MV-4-11 (cell line): ENCODE data around the gene PHYHD1.
A peak's percentile ranks its signal among the peaks of the same experiment; 100 is the strongest.

Experiments
- DNase-seq: peaks from one replicate; lab custom pipeline; 2025; lab: John Stamatoyannopoulos, UW

PHYHD1 gene

DNA sequence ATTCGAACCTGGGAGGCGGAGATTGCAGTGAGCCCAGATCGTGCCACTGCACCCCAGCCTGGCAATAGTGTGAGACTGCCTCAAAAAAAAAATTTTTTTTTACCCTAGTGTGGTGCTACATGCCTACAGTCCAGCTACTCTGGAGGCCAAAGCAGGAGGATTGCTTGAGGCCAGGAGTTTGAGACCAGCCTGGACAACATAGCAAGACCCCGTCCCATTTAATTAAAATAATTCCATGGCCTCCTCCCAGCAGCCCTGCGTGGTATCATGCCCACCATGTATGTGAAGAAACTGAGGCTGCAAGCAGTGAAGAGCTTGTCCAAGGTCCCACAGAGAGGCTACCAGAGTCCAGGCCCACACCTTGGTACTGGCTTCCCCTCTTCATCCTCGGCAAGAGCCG, 19.4 kb upstream of the PHYHD1 start:
- no peak for DNase-seq

DNA sequence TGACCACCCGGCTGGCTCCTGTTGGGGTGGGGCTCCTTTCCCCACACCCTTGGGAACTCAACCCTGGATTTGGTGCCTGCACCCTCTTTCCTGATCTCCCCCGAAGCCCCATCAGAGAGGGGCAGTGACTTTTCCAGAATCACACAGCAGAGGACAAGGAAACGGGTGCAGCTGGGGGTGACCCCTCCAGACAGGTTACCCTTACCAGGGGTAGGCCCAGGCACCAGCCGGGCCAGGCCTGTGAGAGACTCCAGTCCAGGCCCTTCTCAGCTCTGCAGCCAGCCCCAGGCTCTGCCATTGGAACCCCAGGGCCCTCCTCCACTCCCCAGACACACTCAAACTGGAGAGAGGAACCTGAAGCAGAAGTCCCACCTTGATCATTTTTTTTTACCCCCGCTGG, 19.0 kb upstream of the PHYHD1 start:
- no peak for DNase-seq

DNA sequence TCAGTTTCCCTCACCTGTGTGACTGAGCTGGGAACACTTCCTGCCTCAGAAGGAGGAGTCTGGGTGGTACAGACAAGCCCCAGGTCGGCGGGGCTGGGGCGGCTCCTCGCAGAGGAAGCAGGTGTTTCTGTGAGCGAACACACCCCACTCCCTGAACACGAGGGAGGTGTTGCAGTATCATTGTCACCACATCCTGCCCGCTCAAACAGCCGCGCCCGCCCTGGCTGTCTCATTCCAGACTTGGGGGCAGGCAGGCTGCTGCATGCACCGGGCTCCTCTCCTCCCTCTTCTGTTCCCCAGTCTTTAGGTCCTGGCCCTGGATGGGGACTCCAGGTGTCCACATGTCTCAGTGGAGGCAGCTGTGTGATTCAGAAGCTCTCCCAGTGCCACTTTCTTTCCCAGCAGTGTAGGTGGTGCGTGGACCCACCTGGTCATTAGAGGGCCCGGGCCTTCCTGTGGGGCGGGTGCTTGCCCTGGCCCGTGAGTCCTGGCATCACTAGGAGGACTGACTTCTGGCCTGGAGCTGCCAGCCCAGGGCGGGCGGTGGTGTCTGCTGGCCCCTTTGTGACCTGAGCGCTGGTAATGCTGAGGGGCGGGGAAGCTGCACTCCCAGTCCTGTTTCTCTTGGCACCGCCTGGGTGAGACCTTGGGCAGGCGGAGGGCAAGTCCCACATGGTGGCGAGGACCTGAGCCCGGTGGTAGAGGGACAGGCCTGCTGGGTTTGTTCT, 18.3 kb upstream of the PHYHD1 start:
- DNase-seq, result peak; percentile 22

DNA sequence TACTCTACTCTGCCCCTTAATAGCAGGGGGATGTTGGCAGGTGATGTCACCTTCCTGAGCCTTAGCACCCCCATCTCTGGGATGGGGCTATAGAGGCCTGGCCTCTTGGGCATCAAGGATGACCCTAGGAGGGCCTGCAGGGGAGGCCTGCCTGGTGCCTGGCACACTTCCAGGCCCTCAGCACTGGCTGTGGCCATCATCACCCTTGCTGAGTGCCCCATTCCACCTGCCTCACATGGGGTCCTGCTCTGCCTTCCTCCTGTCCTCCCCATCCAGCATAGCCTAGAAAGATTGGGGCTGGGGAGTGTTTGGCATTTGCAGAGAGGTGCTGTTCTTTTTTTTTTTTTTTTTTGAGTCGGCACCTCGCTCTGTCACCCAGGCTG, 17.7 kb upstream of the PHYHD1 start:
- no peak for DNase-seq

DNA sequence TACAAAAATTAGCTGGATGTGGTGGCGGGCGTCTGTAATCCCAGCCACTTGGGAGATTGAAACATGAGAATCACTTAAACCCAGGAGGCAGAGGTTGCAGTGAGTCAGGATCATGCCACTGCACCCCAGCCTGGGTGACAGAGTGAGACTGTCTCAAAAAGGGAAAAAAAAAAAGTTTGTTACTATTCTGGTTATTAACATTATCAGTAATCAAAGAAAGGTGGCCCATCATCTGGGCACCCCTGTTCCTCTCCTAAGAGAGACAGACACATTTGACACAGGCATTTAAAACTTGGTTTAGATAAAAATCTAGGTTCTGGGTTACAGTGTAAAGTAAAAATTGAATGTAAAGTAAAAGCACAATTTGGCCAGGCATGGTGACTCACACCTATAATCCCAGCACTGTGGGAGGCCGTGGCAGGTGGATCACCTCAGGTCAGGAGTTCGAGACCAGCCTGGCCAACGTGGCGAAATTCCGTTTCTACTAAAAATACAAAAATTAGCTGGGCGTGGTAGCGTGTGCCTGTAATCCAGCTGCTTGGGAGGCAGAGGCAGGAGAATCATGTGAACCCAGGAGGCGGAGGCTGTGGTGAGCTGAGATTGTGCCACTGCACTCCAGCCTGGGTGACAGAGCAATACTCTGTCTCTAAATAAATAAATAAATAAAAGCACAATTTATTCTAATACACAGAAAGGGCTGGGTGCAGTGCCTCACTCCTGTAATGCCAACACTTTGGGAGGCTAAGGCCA, 16.7 kb upstream of the PHYHD1 start:
- DNase-seq, result no peak

DNA sequence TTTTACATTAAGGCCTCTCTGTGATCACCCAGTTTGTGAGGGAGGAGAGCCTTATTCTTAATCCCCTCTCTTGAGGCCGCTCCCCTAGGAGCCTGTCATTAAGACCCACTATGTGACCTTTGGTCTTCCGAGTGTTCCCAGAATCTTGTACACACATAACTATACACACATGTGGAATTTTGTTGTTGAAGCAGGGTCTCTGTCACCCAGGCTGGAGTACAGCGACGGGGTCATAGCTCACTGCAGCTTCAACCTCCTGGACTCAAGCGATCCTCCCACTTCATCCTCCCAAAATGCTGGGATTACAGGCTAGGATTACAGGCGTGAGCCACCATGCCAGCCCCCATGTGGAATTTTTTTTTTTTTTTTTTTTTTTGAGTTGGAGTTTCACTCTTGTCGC, 14.8 kb upstream of the PHYHD1 start:
- no peak for DNase-seq

DNA sequence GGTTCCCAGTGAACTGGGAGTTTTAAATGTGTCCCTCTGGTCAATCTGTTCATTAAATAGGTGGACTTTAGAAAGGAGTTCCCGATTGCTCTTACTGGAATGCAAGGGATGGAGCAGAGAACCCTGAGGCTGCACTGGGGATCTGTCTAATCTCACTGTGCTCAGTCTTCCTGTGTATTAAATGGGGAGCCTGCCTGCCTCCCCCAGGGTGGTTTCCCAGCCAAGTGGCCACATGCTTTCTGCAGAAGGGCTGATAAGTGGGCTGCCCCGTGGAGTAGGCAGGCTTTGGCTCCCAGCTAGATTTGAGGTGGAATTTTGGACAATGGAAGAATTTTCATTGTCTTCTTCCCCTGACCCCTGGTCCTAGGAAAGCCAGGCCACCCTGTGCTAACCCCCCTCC, 14.0 kb upstream of the PHYHD1 start:
- DNase-seq, result no peak

DNA sequence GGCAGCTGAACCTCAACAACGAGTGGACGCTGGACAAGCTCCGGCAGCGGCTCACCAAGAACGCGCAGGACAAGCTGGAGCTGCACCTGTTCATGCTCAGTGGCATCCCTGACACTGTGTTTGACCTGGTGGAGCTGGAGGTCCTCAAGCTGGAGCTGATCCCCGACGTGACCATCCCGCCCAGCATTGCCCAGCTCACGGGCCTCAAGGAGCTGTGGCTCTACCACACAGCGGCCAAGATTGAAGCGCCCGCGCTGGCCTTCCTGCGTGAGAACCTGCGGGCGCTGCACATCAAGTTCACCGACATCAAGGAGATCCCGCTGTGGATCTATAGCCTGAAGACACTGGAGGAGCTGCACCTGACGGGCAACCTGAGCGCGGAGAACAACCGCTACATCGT, 12.4 kb upstream of the PHYHD1 start:
- DNase-seq, result no peak

DNA sequence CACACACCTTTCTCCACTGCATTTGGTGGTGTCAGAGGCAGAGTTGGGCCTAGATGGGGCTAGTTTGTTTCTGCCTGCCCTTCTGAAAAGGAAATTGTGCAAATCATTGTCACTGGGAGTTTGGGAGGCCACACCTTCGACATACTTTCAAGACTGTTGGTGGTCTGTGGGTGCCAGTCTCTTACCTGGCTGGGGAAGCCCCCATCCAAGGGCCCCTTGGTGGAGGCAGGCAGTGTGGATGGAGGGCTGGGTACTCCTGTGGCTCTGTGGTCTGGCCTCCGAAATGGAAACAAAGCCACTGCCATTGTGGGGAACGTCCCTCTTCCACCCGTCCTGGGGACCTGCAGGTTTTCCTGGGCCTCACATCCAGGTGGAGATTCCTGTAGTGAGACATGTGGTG, 10.9 kb upstream of the PHYHD1 start:
- no peak for DNase-seq

DNA sequence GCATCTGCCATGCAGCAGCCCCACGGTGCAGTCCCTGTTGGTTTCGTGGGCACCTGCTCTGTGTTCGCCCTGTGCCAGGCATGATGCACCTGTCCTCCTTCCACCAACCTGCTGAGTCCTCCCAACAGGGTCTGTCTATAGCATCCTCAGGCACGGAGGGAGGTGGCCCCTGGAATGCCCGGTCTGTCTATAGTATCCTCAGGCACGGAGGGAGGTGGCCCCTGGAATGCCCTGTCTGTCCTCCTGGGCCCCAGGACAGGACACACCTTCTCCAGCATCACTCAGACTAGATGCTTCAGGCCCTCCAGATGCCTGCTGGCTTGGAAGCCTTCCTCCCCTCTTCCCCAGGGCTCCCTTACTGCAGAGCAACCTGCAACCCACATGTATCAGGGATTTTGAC, 9.9 kb upstream of the PHYHD1 start:
- no peak for DNase-seq

DNA sequence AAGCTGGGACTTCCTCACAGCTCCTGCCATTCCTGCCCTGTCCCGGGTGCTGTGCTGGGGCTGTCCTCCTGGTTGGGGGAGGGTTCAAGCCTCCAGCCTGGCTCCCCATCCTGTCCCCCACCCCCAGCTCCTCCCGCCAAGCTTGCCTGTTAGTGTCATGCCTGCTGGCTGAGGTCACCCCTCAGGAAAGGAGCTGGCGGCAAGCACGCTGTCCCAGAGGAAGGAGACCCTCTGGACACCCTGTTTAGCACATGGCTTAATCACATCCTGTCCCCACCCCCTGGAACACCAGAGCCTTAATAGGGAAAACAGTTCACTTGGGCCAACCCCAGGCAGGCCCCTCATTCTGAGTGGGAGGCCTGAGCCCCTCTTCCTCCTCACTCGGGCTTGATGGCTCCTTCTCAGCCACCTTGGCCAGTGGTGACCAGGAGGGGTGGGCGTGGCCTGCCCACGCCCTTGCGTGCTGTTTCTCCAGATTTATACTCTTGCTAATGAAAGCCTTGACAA, 9.2 kb upstream of the PHYHD1 start:
- DNase-seq, result no peak

DNA sequence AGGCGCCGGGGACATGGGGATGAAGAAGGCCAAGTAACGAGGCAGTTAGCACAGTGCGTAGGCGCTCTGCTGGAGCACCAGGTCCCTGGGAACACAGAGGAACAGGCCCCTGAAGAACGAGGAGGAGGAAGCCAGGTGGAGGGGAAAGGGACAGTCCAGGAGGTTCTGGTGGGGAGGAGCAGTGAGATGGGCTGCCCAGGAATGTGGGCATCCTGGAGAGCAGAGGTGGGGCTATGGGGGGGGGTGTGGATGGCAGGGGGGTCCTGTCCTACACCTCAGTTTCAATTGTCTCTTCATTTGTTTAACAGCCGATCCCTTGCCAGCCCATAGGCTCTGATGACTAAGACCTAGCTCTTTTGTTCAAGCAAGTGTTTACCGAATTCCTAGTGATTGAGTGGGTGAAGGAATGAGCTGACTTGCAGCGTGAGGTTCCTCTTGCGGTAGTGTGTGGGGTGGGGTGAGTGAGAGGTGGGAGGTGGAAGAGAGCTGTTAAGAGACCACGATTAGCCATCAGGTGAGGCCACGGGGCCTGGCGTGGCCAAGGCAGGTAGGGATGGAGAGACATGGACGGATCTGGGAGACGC, 8.4 kb upstream of the PHYHD1 start:
- no peak for DNase-seq

DNA sequence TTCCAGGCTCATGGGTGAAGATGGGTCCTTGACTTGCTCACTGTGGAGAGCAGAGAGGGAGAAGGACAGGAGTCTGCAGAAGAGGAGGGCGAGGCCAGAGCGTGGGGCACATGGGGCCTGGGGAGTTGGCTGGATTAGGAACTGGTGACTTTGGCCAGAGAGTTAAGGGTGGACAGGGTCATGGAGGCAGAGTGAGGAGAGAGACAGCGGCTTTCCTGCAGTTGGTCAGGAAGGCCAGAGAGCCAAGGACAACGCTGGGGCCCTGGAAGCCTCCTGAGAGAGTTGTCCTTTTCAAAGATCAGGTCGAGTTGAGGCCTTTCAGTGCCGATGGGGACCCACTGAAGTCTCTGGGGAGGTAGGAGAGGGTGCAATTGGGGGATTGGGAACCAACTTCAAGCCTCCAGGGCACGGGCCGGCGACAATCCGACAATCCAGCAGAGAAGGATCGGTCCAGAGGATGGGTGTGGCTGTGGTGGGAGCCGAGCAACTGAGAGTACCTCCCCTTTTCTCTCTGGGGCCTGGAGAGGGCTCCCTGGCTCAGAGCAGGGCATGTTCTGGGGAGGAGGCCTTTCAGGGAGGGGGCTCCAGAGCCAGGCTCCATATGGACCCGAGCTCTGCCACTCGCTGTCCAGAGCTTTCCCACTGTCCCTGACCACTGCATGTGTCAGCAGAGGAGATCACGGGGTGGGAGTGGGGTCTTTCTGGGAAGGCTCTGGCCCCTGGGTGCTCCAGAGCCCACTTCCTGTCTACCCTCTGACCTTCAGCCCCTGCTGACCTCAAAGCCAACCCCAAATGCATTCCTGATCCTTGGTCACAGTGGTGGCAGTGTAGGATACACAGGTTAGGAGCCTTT, 7.5 kb upstream of the PHYHD1 start:
- DNase-seq, result no peak

DNA sequence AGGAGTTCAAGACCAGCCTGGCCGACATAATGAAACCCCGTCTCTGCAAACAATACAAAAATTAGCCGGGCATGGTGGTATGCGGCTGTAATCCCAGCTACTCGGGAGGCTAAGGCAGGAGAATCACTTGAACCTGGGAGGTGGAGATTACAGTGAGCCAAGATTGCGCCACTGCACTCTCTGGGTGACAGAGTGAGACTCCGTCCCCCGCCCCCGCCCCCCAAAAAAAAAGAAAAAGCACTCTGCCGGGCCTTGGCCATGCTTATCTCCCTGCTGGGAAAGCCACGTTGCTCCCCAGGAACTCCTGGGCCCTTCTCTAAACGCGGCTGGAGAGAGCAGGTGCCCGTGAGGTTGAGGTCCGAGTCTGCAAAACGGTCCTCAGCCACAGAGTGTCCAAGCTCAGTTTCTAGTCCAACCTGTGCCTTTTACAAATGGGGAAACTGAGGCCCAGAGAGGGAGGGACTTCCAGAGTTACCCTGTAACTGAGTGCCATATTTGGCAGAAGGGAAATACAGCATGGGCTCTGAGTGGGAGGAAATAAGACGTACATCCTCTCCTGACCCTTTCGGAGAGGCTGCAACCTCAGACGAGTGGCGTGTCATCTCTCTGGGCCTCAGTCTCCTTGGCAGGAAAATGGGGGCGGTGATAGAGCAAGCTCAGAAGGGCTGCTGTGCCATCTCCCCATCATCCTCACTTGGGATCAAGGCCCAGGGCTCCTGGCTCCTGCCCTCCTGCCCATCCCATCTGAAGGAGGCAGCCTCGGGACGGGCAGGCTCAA, 6.6 kb upstream of the PHYHD1 start:
- no peak for DNase-seq

DNA sequence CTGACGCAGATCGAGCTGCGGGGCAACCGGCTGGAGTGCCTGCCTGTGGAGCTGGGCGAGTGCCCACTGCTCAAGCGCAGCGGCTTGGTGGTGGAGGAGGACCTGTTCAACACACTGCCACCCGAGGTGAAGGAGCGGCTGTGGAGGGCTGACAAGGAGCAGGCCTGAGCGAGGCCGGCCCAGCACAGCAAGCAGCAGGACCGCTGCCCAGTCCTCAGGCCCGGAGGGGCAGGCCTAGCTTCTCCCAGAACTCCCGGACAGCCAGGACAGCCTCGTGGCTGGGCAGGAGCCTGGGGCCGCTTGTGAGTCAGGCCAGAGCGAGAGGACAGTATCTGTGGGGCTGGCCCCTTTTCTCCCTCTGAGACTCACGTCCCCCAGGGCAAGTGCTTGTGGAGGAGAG, 4.6 kb upstream of the PHYHD1 start:
- DNase-seq, result no peak

DNA sequence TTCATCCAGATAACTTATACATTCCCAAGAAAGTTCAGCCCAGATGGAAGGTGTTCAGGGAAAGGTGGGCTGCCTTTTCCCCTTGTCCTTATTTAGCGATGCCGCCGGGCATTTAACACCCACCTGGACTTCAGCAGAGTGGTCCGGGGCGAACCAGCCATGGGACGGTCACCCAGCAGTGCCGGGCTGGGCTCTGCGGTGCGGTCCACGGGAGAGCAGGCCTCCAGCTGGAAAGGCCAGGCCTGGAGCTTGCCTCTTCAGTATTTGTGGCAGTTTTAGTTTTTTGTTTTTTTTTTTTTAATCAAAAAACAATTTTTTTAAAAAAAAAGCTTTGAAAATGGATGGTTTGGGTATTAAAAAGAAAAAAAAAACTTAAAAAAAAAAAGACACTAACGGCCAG, 4.0 kb upstream of the PHYHD1 start:
- no peak for DNase-seq

DNA sequence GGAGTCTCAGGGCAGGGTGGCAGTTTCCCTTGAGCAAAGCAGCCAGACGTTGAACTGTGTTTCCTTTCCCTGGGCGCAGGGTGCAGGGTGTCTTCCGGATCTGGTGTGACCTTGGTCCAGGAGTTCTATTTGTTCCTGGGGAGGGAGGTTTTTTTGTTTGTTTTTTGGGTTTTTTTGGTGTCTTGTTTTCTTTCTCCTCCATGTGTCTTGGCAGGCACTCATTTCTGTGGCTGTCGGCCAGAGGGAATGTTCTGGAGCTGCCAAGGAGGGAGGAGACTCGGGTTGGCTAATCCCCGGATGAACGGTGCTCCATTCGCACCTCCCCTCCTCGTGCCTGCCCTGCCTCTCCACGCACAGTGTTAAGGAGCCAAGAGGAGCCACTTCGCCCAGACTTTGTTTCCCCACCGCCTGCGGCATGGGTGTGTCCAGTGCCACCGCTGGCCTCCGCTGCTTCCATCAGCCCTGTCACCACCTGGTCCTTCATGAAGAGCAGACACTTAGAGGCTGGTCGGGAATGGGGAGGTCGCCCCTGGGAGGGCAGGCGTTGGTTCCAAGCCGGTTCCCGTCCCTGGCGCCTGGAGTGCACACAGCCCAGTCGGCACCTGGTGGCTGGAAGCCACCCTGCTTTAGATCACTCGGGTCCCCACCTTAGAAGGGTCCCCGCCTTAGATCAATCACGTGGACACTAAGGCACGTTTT, 3.5 kb upstream of the PHYHD1 start:
- no peak for DNase-seq

DNA sequence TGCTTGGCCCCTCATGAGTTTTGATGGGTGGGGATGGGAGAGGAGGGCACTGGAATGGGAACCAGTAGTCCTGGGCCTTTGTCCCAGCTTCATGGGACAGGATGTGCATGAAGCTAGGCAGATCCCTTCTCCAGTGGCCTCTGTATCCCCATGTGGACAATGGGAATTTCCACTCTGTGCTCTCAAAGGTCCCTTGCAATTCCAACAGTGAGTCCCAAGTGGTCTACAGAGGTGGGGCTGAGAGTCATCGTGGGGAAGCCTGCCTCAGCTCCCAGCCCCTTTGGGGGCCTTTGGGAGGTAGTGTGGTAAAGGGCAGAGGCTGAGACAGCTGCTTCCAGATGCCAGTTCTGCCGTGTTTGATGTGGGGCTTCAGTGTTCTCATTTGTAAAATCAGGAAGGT, 1.9 kb upstream of the PHYHD1 start:
- DNase-seq, result no peak

DNA sequence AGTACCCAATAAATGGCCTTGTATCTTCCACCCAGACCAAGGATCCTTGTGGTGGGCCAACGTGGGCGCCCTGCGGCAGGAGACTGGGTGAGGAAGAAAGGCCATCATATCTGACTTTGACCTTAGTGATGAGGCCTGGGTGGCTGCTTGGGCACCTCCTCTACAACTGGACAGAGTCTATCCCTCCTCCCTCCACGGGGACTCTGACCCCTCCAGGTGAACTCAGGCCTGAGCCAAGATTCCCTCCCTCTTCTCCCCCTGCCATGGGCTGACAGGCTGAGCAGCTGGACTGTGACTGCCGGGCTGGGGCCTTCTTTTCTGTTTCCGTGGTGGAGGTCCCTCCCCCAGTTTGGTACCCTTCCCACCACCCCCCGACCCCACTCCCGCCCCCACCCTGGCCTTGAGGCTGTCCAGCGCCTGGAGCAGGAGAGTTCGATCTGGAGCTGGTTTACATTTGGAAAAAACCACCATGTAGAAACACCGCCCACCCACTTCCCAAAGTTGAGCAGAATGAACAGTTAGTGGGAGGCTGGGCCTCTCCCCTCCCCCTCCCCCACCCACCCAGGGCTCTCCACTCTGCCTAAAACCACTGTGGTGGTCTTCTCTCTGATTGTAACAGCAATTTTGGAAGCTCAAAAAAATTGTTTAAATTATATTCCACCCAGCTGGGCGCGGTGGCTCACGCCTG, 1.2 kb upstream of the PHYHD1 start:
- no peak for DNase-seq
